GM19240 (cell line): Measurements from ENCODE around the gene TSR2.
"Not testable (repeated sequence)": the region's sequence is repeated elsewhere in the genome, so short reads cannot be mapped to it uniquely, and the experiment has no call there.

Experiments
- DNase-seq: peaks from one replicate; pipeline ENCODE4 v3.0.0; 2011; ENCODE audit warnings: low spot score; ENCODE audit not compliant: insufficient read length

The TSR2 gene

GRCh38 chrX:54473993-54474859 lies 34.0 kb downstream of the TSR2 start:
- no peak for DNase-seq

GRCh38 chrX:54479136-54480111 lies 39.2 kb downstream of the TSR2 start:
- DNase-seq: no peak

DNA sequence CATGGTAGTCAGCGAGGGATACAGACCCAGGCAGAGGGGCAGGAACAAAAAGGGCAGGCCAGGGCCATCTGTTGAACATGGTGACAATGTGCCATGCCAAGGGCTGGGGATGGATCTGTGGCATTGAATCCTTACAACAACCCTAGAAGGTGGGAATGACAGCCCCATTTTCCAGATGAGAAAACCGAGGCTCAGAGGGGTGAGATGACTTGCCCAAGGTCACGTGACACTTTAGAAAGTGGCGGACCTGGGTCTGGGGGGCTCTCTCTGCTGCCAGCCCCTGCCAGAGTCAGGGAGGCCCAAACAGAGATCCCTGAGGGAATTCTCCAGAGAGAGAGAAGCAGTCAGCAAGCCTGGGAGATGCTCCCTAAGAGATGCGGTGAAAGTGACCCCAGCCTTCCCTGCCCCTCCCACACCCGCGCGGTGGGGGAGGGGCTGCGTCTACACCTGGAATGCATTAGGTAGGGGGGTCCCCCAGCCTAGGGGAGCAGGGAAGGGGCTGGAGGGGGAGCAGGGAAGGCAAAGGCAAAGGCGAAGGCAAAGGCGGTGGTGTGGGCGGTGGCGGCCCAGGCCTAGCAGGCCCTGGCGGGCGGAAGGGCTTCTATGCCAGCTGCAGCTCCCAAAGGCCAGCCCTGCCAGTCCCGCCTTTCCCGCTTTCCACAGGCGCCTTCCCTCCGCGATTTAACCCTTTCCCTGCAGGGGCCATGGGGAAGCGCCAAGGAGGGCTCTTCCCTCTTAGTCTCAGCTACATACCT lies 42.8 kb downstream of the TSR2 start:
- DNase-seq: no peak

- DNase-seq: no peak
These were observed 43.7 kb downstream of the TSR2 start for GRCh38 chrX:54483946-54484345.

DNA sequence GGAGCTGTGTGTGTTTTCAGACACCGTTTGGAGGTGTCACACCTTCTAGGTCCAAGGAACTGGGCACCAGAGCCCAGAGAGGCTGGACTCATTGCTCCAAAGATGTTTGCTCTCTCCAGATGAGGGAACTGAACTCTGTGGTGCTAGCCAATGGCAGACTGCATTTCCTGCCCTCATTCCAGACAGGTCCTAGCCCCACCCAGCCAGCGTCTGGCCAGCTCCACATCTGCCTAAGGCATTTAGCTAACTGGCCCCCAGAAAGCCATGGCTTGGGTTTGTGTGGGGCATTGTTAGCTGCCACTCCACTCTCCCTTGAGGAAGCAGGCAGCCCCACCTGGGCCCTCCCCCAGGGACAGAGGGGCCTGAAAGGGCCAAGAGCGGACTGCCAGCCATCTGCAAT lies 44.5 kb downstream of the TSR2 start:
- DNase-seq: no peak

DNA sequence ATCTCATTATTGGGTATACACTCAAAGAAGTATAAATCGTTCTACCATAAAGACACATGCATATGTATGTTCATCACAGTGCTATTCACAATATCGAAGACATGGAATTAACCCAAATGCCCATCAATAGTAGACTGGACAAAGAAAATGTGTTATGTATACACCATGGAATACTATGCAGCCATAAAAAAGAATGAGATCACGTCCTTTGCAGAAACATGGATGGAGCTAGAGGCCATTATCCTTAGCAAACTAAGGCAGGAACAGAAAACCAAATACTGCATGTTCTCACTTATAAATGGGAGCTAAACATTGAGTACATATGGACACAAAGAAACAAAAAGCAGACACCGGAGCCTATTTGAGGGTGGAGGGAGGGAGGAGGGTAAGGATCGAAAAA lies 49.6 kb downstream of the TSR2 start:
- DNase-seq: not testable (repeated sequence)

GRCh38 chrX:54492340-54492739 lies 52.1 kb downstream of the TSR2 start:
- no peak for DNase-seq

GRCh38 chrX:54494166-54494988 lies 54.2 kb downstream of the TSR2 start:
- DNase-seq: no peak
